NCI-H226 (cell line): ENCODE measurements around the gene HYPK.
A peak's percentile ranks its signal among the peaks of the same experiment; 100 is the strongest.
"Not testable (repeated sequence)": the region's sequence is repeated elsewhere in the genome, so short reads cannot be mapped to it uniquely, and the experiment has no call there.

ENCODE experiments used
- DNase-seq: peaks from one replicate; pipeline ENCODE4 v3.0.0-alpha.2; 2015

HYPK gene

DNA sequence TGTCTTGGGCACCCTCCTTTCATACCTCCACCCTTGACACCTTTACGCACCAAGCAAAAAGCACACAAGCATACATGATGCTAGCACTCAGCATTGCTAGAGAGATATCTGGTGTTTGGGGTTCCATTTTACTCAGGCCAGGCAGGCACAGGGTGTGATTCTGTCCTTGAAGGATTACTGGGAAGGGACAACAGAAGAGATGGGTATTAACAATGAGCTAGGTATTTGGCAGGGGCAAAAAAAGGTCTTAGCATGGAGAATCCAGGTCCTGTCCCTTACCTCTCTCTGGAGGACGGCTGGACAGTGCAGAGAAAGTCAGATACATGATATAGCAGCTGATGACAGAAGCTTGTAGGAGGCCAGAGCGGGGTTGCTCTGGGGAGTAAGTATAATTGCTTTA lies 3.8 kb upstream of the HYPK start:
- DNase-seq: no peak

DNA sequence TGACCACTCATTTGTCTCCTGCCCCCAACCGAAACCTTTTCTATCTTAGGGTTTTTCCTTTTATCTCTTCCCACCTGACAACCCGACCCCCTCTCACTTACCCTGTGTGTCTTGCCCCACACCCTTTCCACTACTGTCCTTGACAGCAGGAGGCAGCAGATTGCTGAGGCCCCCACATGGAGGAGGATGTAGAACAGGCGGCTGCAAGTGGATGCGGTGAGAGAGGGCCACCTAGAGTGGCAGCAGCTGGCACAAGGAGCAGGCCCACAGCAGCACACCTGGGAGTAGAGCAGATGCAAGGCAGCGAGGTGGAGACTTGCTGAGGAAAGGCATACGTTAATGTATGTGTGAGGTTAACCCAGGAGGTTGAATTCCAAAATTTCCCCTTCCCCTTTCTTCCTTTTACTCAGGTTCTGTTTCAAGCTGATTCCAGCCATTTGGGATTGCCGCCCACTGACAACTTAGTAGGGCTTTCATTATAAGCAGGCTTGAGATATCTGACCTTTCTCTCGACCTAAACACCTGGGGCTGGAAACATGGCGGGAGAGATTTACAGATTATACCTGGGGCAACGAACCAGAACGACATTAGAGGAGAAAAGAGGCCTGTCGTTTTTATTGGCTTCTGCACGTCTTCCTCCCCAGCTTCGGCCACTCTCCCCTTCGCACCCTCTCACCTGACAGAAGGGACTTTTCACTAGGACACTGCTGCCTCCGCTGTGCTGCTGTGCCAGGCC lies 1.0 kb upstream of the HYPK start:
- no peak for DNase-seq

DNA sequence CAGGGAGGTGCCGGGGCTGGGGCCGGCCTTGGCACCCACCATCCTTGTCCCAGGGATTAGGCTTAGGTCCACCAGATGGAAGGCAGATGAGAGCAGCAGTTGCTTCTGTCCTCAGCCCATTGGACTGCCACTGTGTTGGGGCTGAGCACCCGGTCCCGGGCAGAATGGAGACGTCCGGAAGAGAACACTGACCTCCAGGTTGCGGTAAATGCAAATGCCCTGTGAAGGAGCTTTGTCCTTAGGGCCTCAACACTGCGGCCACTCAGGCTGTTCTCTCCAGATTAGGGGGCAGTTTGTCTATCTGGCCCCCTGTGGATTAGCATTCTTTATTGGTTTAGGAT lies 484 bp upstream of the HYPK start, which contains the start of gene SERINC4:
Gene SERINC4 (minus strand): TSS at position 276 of the 341 bp plus-strand sequence. CDS start 234 bp downstream, at position 42.
- DNase-seq: no peak

DNA sequence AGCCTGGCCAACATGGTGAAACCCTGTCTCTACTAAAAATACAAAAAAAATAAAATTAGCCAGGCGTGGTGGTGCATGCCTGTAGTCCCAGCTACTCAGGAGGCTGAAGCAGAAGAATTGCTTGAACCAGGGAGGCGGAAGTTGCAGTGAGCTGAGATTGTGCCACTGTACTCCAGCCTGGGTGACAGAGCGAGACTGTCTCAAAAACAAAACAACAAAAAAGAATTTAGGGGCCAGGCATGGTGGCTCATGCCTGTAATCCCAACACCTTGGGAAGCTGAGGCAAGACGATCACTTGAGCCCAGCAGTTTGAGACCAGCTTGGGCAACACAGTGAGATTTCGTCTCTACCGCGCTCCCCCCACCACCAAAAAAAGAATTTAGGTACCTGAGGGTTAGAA lies 2.3 kb downstream of the HYPK start:
- not testable (repeated sequence) for DNase-seq

DNA sequence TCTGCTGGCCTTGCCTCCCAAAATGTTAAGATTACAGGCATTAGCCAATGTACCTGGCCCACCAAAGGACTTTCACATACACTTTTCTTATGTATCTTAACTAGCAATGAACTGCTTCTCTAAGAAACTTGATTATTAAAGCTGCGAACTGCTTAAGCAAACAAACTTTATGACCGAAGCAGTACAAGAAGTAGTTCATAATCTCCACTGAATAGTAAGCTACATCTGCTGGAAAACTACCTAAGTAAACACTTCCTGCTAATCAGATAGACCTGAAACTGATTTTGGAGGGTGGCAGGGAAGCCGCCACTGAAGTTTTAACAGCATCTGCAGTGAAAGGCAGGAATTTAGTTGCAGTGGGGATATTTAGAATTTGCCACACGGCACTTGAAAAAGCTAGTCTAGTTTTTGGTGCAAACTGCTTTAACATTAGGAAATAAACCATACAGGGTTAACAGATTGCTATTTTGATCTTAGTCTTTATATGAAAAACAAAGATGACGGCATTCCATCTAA lies 8.1 kb downstream of the HYPK start:
- DNase-seq: no peak

DNA sequence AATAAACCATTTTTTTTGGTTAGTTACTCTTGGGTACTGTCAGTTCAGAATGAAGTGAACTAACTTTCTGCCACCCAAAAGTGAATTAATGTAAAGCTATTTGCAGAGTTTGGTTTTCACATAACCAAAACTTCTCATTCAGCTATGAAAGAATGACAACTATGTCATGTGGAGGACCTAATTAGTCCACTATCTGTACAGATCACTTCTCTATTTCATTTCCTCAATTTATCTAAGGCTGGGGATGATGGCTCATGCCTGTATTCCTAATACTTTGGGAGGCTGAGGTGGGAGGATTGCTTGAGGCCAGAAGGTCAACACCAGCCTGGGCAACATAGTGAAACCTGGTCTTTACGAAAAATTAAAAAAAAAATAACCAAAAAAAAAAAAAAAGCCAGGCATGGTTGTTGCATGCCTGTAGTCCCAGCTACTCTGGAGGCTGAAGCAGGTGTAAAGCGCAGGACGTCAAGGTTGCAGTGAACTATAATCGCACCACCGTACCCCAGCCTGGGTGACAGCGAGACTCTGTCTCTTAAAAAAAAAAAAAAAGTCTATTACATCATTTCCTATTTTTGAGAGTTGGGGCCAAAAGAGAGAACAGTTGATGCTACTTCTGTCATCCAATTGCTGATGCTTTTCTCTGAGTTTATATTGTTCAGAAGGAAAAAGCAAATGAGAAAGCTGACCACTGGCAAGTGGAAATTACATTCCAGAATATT lies 8.7 kb downstream of the HYPK start:
- no peak for DNase-seq

DNA sequence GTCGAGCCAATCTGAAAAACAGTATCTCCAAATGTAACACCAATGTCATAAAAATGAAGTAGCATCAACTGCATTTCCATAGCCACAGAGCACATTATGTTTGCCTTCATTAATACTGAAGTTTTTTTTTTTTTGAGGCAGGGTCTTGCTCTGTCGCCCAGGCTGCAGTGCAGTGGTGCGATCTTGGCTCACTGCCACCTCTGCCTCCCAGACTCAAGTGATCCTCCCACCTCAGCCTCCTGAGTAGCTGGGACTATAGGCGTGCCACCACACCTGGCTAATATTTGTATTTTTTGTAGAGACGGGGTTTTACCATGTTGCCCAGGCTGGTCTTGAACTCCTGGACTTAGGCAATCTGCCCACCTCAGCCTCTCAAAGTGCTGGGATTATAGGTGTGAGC lies 14.7 kb downstream of the HYPK start:
- not testable (repeated sequence) for DNase-seq

DNA sequence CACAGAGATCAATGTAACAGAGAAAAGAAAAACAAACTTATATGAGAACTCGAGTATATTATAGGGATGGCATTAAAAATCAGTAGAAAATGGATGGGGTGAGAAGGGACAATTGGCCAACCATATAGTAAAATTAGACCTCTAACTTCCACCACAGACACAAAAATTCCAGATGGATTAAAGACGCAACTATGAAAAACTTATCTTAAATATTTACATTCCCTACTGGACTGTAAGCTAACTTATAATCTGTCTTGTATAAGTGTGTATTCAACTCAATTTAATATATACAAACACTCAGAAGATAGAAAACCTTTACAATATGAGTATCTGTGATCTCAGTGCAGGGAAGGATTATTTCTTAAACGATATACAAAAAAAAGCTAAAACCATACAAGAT lies 21.1 kb downstream of the HYPK start:
- no peak for DNase-seq

DNA sequence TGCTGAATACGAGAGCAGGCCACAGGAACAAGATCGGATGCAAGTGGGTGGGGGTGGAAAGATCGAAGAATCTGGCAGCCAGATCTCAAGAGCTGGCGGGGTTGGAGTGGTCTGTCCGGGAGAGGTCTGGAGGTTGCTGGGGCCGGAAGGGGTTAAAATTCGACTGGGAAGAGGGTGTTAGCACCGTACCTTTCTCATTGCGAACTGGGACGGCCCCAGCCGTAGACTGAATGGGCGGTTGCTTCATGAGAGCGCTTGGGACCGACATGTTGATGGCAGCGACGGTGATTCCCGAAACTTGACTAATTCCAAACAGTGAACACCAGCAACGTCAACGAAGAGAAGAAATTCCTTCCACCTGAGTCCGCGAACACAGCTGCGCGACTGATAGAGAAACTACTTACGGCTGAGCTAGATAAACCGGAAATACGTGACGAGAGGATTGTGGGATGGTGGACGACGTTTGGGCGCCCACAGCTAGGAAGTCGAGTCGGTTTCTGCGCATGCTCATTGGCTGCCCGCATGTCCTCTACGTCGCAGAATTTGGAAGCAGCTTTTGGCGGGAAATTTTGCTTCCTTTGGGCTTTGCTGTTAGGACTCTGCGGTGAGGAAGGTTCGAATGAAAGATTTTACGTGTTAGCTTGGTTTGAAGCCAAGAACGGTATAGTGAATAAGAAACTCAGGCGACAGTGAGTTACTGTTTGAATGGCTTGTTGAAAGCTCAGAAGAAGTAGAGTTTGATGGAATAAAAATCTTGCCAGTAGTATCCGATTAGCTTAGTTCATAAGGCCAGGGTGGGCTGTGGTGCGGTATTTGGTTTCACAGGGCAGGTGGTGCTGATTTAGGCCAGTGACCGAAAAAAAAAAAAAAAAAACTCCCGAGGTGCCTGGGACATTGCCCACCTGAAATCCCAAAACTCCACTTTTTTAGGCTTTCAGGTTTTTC lies 24.2 kb downstream of the HYPK start, which contains the start of gene MFAP1:
Gene MFAP1 (minus strand): TSS at position 389 of the 945 bp plus-strand sequence. CDS start 121 bp downstream, at position 268.
- DNase-seq: peak; percentile 84

DNA sequence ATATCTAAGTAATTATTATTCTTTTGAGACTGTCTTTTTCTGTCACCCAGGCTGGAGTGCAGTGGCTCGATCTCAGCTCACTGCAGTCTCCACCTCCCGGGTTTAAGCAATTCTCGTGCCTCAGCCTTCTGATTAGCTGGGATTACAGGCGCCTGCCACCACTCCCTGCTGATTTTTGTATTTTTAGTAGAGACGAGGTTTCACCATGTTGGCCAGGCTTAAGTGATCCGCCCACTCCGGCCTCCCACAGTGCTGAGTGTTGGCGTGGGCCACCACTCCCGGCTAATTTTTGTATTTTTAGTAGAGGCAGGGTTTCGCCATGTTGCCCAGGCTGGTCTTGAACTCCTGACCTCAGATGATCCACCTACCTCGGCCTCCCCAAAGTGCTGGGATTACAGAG lies 24.9 kb downstream of the HYPK start:
- not testable (repeated sequence) for DNase-seq

DNA sequence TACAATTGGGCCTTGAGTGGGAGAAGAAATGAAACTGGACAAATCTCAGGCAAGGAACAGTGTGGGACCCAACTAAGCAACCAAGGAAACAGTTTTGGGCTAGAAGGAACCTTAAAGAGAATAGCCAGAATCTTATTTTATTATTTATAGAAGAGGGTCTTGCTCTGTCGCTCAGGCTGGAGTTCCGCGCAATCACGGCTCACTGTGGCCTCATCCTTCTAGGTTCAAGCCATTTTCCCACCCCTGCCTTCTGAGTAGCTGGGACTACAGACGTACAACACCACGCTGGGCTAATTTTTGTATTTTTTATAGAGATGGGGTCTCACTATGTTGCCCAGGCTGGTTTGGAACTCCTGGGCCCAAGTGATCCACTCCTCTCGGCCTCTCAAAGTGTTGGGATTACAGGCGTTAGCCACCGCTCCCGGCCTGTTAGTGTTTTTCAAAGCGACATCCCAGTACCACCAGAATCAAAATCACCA lies 25.7 kb downstream of the HYPK start:
- DNase-seq: no peak

DNA sequence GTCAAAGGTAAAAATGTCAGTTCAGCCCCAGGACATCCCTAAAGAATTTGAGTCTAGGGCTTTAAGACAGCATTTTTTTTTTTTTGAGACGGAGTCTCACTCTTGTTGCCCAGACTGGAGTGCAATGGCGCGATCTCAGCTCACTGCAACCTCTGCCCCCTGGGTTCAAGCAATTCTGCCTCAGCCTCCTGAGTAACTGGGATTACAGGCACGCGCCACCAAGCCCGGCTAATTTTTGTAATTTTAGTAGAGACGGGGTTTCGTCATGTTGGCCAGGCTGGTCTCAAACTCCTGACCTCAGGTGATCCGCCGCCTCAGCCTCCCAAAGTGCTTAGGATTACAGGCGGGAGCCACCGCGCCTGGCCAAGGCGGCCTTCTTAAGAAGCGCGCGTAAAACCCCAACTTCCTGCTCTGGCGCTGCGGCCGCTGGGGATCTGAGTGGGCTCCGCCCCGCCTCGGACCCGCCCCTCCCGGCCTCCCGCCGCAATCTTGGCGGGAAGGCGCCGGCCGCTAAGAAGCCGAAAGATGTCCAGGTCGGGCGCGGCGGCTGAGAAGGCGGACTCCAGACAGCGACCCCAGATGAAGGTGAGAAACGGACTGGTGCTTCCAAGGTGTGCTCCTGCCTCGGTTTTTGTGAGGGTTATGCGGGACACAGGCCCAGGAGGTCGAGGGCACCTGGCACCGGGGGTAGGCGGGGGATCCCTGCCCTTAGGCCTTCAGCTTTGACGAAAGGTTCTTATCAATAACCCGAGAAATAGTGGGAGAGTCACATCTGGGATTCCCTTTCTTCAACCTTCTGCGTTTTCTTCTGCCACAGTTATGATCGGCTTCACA lies 26.3 kb downstream of the HYPK start, which contains the start of gene WDR76:
Gene WDR76 (plus strand): TSS at position 495 of the 834 bp plus-strand sequence. CDS start 31 bp downstream, at position 526.
- peak; percentile 61 for DNase-seq

DNA sequence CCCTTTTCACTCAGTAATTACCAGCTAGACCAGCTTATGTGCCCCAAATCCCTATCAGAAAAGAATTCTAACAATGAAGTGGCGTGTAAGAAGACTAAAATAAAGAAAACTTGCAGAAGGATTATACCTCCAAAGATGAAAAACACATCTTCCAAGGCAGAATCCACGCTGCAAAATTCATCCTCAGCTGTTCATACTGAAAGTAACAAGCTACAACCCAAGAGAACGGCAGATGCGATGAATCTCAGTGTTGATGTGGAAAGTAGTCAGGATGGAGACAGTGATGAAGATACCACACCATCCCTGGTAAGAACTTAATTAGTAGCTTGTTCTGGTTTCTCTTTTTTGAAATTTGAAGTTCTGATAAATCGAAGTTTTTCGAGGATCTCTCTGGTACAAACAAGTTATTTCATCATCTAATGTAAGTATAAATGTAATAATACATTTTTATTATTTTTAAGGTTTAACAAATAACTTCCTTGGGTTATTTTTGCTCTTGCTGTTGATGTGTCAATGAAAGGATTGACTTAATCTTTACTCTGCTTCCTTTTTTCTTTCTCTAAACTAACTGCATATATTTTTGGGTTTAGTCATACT lies 27.8 kb downstream of the HYPK start:
- DNase-seq: no peak

DNA sequence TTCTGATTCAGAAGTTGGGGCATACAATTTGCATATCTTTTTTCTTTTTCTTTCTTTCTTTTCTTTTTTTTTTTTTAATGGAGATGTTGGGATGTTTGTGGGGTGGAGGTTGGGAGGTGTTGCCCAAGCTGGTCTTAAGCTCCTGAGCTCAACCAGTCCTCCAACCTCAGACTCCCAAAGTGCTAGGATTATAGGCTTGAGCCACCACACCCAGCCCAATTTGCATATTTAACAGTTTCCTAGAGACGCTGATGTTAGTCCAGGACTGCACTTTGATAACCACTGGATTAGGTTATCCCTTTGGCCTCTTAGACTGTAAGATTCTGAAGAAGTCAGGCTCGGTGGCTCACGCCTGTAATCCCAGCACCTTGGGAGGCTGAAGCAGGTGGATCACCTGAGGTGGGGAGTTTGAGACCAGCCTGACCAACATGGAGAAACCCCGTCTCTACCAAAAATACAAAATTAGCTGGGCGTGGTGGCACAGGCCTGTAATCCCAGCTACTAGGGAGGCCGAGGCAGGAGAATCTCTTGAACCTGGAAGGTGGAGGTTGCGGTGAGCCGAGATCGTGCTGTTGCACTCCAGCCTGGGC lies 29.6 kb downstream of the HYPK start:
- not testable (repeated sequence) for DNase-seq

DNA sequence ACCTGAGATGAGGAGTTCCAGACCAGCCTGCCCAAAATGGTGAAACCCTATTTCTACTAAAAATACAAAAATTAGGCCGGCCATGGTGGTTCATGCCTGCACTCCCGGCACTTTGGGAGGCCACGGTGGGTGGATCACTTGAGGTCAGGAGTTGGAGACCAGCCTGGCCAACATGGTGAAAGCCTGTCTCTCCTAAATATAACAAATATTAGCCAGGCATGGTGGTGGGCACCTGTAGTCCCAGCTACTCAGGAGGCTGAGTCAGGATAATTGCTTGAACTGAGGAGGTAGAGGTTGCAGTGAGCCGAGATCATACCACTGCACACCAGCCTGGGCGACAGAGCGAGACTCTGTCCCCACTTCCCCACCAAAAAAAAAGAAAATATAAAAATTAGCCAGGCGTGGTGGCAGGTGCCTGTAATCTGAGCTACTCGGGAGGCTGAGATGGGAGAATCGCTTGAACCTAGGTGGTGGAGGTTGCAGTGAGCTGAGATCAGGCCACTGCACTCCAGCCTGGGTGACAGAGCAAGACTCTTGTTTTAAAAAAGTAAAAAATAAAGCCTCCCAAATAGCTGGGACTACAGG lies 30.4 kb downstream of the HYPK start:
- not testable (repeated sequence) for DNase-seq

DNA sequence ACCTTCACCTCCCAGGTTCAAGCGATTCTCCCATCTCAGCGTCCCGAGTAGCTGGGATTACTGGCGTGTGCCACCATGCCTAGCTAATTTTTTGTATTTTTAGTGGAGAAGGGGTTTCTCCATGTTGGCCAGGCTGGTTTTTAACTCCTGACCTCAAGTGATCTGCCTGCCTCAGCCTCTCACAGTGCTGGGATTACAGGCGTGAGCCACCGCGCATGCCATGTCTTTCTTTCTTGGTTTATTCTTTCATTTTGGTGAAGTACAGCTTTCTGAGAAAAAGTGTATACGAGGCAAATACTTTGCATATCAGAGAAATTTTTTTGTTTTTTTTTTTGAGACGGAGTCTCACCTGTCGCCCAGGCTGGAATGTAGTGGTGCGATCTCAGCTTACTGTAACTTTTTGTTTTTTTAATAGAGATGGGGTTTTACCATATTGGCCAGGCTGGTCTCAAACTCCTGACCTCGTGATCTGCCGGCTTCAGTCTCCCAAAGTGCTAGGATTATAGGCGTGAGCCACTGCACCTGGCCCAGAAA lies 31.2 kb downstream of the HYPK start:
- not testable (repeated sequence) for DNase-seq

DNA sequence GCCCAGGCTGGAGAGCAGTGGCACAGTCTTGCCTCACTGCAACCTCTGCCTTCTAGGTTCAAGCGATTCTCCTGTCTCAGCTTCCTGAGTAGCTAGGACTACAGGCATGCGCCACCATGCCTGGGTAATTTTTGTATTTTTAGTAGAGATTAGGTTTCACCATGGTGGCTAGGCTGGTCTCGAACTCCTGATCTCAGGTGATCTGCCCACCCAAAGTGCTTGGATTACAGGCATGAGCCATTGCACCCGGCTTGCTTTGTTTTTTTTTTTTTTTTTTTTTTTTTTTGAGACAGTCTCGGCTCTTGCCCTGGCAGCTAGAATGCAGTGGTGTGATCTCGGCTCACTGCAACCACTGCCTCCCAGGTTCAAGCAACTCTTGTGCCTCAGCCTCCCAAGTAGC lies 32.1 kb downstream of the HYPK start:
- not testable (repeated sequence) for DNase-seq

DNA sequence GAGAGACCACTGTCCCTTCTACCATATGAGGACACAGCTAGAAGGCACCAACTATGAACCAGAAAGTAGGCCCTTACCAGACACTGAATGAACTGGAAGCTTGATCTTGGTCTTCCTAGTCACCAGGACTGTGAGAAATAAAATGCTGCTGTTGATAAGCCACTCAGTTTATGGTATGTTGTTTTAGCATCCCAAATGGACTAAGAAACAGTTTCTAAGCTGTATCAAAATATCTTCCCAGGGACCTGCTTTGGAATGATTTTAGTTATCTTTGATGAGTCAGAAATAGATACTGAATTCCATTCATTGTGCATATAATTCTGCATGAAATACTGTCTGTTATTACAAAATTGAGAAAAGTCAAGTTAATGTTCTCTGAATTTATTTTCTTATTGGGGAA lies 45.0 kb downstream of the HYPK start:
- DNase-seq: no peak

DNA sequence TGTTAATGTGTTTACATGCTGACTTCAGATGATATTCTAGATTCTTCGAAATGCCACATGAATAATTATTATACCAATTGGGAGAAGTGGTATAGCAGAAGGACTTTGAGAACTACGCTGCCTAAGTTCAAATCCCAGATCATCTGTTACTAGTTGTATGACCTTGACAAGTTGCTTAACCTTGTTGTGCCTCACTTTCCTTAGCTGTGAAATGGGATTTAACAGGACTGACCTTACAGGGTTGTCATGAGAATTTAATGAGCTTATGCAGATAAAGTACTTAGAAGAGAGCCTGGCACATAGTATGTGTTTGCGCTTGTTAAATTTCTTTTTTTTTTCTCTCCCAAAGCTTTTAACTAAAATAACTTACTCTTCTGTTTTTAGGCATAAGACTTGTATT lies 50.9 kb downstream of the HYPK start:
- no peak for DNase-seq

DNA sequence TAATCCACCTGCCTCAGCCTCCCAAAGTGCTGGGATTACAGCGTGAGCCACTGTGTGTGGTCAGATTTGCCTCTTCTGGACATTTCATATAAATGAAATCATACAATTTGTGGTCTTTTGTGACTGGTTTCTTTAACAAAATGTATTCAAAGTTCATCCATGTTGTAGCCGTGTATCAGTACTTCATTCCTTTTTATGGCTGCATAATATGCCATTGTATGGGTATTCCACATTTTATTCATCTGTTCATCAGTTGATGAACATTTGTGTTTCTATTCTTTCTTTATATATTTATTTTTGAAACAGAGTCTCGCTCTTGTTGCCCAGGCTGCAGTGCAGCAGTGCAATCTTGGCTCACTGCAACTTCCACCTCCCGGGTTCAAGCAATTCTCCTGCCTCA lies 52.2 kb downstream of the HYPK start:
- DNase-seq: no peak
